GM19463 (cell line): Measurements from ENCODE around the gene ROCK2.
A peak's percentile ranks its signal among the peaks of the same experiment; 100 is the strongest.

Experiments
- ATAC-seq: cut with Tn5 transposase; IDR thresholded peaks from one replicate; pipeline ENCODE4 v1.9.1; 2021; ENCODE audit warnings: mild to moderate bottlenecking, moderate library complexity; ENCODE audit not compliant: unreplicated experiment

ROCK2 gene

DNA sequence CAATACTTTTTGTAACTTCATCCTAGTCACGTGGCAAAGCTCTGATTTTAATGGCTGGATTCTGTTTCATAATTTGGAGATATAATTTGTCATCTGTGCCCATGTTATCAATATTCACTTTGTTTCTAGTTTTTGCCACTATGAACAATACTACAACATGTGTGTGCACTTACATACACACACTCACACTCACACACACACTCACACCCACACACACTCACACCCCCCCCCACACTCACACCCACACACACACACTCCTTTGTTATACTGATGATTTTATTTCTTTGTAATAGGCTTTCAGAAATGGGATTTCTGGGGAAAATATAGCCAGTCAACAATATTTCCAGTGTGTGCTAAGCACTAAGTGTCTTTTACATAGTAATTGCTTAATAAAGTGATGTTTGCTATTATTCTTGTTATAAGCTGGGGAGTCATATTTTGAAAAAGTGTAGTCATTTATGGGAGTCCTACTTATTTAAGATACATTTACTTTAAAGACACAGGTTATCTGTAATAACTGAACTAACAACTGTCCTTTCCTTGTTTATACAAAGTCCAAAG, 22.8 kb upstream of the ROCK2 start:
- no peak for ATAC-seq

DNA sequence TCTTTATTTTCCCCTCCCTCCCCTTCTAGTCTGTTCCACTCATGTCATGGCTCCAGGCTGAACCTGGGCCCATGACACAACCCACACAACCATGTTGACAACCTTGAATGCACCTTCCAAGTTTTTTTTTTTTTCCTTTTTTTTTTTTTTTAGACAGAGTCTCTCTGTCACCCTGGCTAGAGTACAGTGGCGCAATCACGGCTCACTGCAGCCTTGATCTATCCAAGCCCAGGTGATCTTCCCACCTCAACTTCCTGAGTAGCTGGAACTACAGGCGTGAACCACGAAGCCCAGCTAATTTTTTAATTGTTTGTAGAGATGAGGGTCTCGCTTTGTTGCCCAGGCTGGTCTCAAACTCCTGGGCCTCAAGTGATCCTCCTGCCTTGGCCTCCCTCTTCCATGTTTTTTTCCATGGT, 21.9 kb upstream of the ROCK2 start:
- ATAC-seq = no peak

DNA sequence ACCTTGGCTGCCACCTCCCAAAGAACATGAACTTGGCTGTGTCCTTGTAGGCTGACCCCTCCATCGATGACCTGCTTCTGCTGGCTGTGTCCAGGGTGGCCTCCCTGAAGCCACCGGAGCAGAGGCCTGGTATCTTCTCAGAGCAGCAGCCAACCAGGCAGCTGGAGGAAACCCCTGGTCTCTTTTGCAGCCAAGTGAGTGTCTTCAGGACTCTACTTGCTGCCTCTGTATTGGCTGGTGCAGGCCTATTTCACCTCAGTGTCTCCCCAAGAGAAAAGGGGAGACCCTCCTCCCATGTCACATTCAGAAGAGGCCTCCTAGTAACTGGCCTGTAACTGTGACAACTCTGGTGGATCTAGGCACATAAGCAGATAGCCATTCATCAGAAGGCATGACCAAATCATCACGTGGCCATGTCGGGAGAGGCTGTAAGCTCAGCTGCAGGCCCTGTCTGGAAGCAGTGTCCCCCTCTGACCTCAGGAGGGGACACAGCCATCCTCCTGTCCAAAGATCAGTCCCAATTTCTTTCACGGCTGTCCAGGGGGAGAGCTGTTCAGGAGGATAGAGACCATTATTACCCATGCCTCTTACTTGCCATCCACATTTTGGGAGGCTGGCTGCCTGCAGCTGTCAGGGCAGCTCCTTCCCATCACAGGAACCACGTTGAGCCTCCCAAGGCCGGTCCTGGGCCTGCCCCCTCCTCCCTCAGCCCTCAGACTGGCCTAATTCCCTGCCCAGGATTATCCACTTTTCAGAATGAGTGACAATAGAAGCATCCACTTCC, 20.9 kb upstream of the ROCK2 start:
- ATAC-seq = no peak

DNA sequence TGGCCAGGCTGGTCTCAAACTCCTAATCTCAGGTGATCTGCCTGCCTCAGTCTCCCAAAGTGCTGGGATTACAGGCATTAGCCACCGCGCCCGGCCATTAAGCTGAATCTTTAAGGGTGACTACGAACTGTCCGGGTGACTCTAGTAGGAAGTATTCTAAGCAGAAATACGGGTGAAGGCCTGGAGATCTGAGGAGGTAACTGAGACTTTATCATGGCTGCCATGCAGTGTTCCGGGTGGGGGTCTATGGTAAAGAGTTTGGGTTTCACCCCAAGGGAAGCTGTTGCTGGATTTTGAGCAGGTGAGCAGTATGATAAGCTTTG, 20.1 kb upstream of the ROCK2 start:
- no peak for ATAC-seq

- no peak for ATAC-seq
These were observed 19.6 kb upstream of the ROCK2 start for GRCh38 chr2:11363868-11364564.

GRCh38 chr2:11359865-11360264, 15.4 kb upstream of the ROCK2 start:
- ATAC-seq = no peak

DNA sequence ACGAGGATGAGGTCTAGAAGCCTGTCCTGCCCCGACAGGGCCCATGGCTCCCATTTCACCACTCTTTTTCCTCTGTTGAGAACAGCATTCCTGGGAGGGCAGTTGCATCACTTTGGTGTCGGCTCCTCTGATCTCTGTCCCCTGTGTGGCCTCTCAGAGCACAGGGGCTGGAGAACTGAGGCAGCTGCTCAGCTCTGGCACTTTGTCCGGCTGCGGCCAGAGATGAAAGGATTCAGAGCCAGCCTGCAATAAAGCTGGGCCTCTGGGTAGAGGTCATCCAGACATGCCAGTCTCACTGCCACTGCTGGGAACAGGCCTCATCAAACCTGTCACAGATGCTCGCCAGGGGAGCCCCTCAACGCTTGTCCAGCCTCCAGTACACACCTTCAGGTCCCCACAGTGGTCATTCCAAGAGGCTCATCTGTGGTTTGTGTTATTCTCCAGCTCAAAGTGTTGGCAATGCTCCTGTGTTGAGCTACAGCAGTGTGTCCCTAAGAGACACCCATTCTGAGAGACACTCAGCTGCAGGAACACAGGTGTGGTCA, 13.1 kb upstream of the ROCK2 start:
- no peak for ATAC-seq

DNA sequence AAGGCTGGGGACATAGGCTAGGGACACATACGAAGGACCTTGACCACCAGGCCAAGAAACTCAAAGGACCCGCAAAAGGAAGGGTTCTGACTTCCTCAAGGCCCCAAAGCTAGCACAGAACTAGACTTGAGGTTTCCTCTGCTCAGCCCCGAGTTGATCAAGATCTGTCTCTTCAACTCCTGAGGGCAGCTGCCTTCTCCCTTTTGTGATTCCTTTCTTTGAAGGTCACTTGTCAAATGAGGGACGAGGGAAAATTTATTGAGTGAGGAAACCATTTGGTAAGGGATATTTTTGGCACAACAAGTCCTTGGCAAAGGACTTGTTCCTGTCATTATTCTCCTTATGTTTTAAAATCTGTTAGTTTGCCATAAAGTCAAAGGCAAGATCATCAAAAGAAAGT, 12.3 kb upstream of the ROCK2 start:
- no peak for ATAC-seq

DNA sequence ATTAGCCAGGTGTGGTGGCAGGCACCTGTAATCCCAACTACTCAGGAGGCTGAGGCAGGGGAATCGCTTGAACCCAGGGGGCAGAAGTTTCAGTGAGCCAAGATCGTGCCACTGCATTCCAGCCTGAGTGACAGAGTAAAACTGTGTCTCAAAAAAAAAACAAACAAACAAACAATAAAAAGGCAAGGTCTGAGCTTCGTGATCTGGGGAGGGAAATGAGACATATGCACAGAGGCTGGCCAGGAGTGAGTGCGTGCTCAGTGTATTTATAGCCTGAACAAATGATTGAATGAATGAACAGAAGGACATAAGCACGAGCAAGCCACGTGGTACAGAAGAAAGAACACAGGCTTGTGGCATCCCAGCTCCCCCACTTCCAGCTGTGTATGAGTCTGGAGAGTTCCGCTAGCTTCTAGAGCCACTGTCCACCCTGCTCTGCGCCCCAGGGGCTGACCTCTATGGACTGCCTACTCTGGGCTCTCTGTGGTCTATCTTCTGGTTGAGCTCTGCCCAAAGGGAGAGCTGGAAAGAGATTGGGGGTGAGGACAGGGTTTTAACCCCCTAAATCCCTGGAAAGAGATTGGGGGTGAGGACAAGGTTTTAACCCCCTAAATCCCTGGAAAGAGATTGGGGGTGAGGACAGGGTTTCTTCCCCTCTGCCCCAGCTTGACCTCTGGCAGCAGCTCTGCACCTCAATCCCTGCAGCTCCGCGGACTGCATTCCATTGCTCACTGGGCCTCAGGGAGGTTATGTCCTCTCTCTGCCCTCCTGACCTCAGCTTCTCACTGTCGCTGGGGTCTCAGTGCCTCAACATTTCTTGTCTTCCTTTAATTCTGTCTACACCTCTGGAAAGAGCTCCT, 11.0 kb upstream of the ROCK2 start:
- ATAC-seq = no peak

DNA sequence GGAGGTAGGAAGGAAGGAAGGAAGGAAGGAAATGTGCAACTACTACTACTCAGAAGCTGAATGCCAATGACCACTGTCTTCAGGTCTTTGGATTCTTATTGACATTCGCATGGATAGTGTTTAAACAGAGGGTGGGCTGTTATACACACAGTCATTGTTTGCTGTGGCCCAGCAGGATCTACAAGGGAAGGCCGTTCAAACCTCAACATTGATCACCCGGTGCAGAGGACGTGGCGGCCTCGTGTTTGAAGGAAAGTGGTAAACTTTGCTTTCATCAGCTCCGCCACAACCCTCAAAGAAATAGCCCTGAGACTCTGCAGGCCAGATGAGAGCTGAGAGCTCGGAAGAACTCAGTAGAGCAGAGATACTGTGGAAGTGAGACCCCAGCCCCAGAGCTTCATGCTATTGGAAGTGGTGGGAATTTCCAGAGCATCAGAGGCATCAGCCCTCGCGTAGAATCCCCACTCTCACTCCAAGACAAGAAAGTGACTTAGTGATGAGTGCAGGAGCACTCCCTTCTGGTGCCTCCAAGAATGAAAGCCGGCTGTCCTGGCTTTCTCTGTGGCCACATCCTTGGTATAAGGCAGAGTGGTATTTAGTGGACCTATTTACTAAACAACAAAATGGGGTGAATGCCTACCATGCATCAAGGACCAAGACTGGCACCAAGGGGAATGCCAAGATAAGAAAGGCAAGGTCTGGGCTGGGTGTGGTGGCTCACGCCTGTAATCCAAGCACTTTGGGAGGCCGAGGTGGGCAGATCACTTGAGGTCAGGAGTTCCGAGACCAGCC, 10.1 kb upstream of the ROCK2 start:
- ATAC-seq = no peak

DNA sequence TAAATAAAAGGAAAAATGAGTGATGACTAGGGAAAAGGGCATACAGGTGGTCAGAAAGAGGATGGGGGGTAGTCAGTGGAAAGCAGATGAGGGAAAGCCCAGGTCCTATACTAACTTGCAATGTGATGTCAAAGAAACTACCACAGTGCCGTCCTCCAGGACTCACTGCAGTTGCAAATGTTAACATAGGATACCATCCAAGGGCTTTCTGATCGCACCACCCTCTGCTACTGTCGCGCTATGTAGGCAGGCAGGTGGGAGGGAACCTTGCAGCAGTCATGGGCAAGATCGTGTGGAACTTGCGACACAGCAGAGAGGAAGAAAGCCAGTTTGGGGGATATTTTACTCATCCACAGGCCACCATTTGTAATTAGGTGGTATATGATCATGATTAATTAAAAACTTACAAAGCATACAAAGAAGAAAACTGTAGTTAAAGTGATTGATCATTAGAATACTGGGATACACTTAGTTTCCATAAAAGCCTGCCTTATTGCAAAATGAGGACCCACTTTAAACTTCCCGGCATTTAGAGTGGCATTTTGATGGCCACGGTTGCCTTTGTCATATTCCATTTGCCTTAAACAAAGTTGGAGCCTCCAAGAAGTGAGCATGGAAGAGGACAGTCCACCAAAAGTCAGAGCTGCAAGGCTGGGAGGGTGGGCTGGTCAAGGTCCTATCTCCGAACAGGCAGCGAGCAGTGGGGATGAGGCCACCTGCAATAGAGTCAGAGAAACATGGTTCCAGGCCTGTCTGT, 8.5 kb upstream of the ROCK2 start:
- no peak for ATAC-seq

GRCh38 chr2:11348209-11348749, 3.8 kb upstream of the ROCK2 start:
- ATAC-seq = no peak

GRCh38 chr2:11347403-11347959, 3.0 kb upstream of the ROCK2 start:
- ATAC-seq = no peak

GRCh38 chr2:11346023-11346482, 1.6 kb upstream of the ROCK2 start:
- ATAC-seq = no peak

DNA sequence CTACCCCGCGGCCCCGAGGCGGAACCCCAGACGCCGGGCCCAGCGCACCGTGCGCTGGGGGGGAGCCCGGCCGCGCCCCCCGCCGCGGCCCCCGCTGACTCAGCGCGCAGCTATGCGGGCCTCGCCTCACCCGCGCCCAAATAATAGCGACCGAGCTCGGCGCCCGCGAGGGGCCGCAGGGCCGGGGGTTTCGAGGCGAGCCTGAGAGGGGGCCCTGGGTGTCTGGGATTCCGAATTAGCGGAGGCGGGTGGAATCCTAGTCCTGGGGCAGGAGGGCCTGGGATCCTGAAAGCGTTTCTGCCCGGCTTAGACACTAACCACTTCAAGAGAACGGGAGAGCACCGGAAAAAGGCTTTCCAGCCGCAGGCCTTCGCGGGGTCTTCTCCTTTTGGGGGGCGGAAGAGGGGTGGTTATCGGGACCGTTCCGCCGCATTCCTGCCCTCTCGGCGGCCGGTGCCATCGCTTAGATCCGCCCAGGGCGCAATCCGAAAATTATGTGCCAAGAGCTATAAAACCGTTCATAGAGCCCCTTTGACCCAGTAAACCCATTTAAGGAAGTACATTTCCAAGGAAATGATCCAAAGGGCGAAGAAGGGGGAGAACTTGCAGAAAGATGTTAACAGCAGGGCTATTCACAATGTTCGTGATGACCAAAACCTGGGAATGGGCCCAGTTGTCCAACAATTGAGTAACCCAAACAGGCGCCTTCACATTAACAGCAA, 681 bp upstream of the ROCK2 start:
- ATAC-seq = peak; percentile 27

DNA sequence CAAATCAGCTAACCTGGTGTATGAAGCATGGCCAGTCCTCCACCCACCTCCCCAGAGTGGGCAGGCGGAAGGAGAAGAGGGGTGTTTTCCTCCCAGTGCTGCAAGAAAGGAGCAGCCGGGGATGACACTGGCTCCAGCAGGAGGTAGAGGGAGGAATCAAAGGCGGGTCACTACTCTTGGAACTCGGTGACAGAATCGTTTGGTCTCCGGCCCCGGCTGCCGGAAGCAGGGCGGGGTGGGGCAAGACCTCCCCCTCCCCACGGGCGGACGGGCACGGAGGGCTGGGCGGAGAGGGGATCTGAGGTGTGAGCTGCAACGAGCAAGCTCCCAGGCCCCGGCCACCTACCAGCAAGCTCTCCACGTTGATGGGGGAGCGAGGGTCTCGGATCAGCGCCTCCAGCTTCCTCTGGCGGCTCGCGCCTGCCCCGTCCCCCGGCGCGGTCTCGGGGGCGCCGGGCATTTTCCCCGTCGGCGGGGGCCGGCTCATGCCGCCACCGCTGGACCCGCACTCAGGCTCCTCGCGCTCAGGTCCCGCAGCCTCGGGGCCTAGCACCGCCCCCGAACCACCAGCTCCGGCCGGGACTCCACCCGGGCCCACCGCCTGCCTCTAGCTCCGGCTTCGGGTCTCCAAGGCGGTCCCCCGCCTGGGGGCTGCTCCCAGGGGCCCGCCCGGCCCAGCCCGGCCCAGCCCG, 640 bp downstream of the ROCK2 start:
- peak; percentile 28 for ATAC-seq

GRCh38 chr2:11343368-11343649, 1.1 kb downstream of the ROCK2 start:
- ATAC-seq = peak; percentile 15
